ENCODE results near the gene XYLT1.
A peak's percentile ranks its signal among the peaks of the same experiment; 100 is the strongest.
"Not testable (repeated sequence)": the region's sequence is repeated elsewhere in the genome, so short reads cannot be mapped to it uniquely, and the experiment has no call there.

Gene XYLT1

DNA sequence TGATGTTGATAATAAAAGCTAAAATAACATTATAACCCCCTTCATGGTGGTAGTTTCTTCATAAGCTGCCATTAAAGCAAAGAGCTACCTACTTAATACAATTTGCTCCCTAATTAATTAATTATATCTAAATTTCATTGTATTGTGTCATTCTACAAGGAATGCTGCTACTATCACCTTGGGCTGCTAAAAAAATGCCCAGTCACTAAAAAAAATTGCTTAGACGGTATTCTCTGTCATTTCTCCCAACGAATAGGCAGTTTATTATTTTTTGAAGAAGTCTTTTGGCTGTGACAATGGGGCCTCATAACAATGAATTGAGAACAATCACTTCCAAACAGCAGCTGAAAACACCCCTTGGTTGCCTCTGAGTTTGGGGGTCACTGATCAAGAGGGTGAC lies 59.5 kb downstream of the XYLT1 start:
- in situ Hi-C loops (cut with MboI; ENCODE audit: low sequenced_read_pairs, unreplicated experiment), result no loop called here
- no peak for DNase-seq (ENCODE audit: low spot score)
- TF ChIP-seq, protein P1, sequence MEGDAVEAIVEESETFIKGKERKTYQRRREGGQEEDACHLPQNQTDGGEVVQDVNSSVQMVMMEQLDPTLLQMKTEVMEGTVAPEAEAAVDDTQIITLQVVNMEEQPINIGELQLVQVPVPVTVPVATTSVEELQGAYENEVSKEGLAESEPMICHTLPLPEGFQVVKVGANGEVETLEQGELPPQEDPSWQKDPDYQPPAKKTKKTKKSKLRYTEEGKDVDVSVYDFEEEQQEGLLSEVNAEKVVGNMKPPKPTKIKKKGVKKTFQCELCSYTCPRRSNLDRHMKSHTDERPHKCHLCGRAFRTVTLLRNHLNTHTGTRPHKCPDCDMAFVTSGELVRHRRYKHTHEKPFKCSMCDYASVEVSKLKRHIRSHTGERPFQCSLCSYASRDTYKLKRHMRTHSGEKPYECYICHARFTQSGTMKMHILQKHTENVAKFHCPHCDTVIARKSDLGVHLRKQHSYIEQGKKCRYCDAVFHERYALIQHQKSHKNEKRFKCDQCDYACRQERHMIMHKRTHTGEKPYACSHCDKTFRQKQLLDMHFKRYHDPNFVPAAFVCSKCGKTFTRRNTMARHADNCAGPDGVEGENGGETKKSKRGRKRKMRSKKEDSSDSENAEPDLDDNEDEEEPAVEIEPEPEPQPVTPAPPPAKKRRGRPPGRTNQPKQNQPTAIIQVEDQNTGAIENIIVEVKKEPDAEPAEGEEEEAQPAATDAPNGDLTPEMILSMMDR (IDR thresholded peaks at IDR 0.05; ENCODE audit: borderline replicate concordance, control extremely low read depth, extremely low read depth, insufficient read depth, missing control alignments), result no peak

DNA sequence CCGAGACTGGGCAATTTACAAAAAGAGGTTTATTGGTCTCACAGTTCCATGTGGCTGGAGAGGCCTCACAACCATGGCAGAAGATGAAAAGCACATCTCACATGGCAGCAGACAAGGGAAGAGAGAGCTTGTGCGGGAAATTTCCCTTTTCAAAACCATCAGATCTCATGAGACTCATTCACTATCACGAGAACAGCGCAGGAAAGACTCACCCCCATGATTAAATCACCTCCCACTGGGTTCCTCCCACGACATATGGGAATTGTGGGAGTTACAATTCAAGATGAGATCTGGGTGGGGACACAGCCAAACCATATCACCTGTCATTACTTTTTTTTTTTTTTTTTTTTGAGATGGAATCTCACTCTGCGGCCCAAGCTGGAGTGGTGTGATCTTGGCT lies 60.4 kb downstream of the XYLT1 start:
- in situ Hi-C loops (cut with MboI; ENCODE audit: low sequenced_read_pairs, unreplicated experiment); DNase-seq (ENCODE audit: low spot score): not testable (repeated sequence)

DNA sequence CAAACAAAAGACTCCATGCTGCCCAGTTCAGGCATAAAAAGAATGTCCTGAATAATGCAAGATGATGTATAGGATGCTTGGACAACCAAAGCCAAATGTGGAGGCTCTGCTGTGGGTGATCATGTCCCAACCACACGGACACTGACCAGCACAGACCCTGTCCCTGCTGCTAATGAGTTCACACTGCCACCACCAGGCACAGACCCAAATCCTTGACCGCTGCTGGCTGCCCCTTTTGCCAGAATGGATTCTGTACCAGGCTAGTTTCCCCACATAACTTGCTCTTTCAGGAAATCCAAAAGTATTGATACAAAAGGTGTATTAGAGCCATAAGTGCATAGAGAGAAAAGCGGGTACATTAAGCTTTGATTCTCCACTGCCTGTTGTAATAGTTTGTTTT lies 60.9 kb downstream of the XYLT1 start:
- no peak for DNase-seq (ENCODE audit: low spot score)
- TF ChIP-seq, protein P1 (IDR thresholded peaks at IDR 0.05; ENCODE audit: borderline replicate concordance, control extremely low read depth, extremely low read depth, insufficient read depth, missing control alignments), result no peak
- in situ Hi-C loops (cut with MboI; ENCODE audit: low sequenced_read_pairs, unreplicated experiment), result no loop called here

GRCh38 chr16:17408955-17409441 lies 61.8 kb downstream of the XYLT1 start:
- in situ Hi-C loops (cut with MboI; ENCODE audit: low sequenced_read_pairs, unreplicated experiment), result no loop called here
- peak; percentile 58 for DNase-seq (ENCODE audit: low spot score)
- TF ChIP-seq, protein P1 (IDR thresholded peaks at IDR 0.05; ENCODE audit: borderline replicate concordance, control extremely low read depth, extremely low read depth, insufficient read depth, missing control alignments), result no peak

GRCh38 chr16:17408296-17408695 lies 62.5 kb downstream of the XYLT1 start:
- in situ Hi-C loops (cut with MboI; ENCODE audit: low sequenced_read_pairs, unreplicated experiment), result no loop called here
- TF ChIP-seq, protein P1 (IDR thresholded peaks at IDR 0.05; ENCODE audit: borderline replicate concordance, control extremely low read depth, extremely low read depth, insufficient read depth, missing control alignments), result no peak
- DNase-seq (ENCODE audit: low spot score), result no peak

- DNase-seq (ENCODE audit: low spot score), result no peak
- in situ Hi-C loops (cut with MboI; ENCODE audit: low sequenced_read_pairs, unreplicated experiment), result no loop called here
- TF ChIP-seq, protein P1 (IDR thresholded peaks at IDR 0.05; ENCODE audit: borderline replicate concordance, control extremely low read depth, extremely low read depth, insufficient read depth, missing control alignments), result no peak
Observed at GRCh38 chr16:17407321-17407720, 63.4 kb downstream of the XYLT1 start.

- DNase-seq (ENCODE audit: low spot score), result no peak
- TF ChIP-seq, protein P1 (IDR thresholded peaks at IDR 0.05; ENCODE audit: borderline replicate concordance, control extremely low read depth, extremely low read depth, insufficient read depth, missing control alignments), result no peak
- in situ Hi-C loops (cut with MboI; ENCODE audit: low sequenced_read_pairs, unreplicated experiment), result no loop called here
Observed at GRCh38 chr16:17404941-17405689, 65.6 kb downstream of the XYLT1 start.
